B cell (primary cell): ENCODE results near the gene IGSF3. TPM values are rescaled to one million over a fixed set of nuclear protein-coding genes. Genes with fewer than 3 reads are reported as not detected.
"Not testable (repeated sequence)": the region's sequence is repeated elsewhere in the genome, so short reads cannot be mapped to it uniquely, and the experiment has no call there.

Source experiments
- ATAC-seq: fragments of 200-7000 bp; cut with Tn5 transposase; one replicate; pipeline ENCODE4 v1.10.0; 2021; ENCODE audit warnings: low read depth, mild to moderate bottlenecking, moderate number of reproducible peaks, moderate library complexity
- CTCF ChIA-PET: fragments of 350-600 bp; sonication (Branson Sonifier 250); formaldehyde crosslinking; loops from one replicate; lab custom pipeline; 2021; ENCODE audit warnings: antibody characterized with exemption, inconsistent platforms; lab: Charles Lee
- POLR2A ChIA-PET: fragments of 350-600 bp; sonication (Branson Sonifier 250); formaldehyde crosslinking; loops from one replicate; lab custom pipeline; 2021; ENCODE audit warnings: antibody characterized with exemption; lab: Charles Lee
- DNase-seq: peaks from one replicate; pipeline ENCODE4 v3.0.0; 2013
- H2AFZ ChIP-seq: 2 replicates; pipeline ENCODE4 v1.6.1; 2012; ENCODE audit warnings: mild to moderate bottlenecking, low read depth, low read length; ENCODE audit not compliant: insufficient read depth, poor library complexity, severe bottlenecking
- H3K27ac ChIP-seq, 2 donors: 1 replicate in 1 of 2; 2 replicates in 1 of 2; pipeline ENCODE4 v1.5.1; 2012 to 2013; ENCODE audit warnings: low read length in 2 of 2, mild to moderate bottlenecking in 2 of 2, moderate library complexity in 1 of 2
- H3K27me3 ChIP-seq, 4 experiments: fragments of 200-600 bp in 1 of 4; sonication (generic) in 1 of 4; replicated peaks in 1 of 4; 1 replicate in 2 of 4; 2 replicates in 2 of 4; pipeline versions ENCODE4 v1.6.1 to v1.7.0; 2013 to 2016; ENCODE audit warnings: low read length in 3 of 4, mild to moderate bottlenecking in 2 of 4, mixed read lengths in 1 of 4, moderate library complexity in 1 of 4; ENCODE audit not compliant: insufficient read depth in 4 of 4, control insufficient read depth in 3 of 4; ENCODE audit errors: control extremely low read depth in 1 of 4
- H3K36me3 ChIP-seq, 2 experiments: replicated peaks in 1 of 2; 1 replicate in 1 of 2; 2 replicates in 1 of 2; pipeline versions ENCODE4 v1.6.1 to v1.7.1; 2013; ENCODE audit warnings: low read length in 1 of 2; ENCODE audit not compliant: insufficient read depth in 2 of 2, control insufficient read depth in 1 of 2; ENCODE audit errors: control extremely low read depth in 1 of 2, extremely low read depth in 1 of 2
- H3K4me1 ChIP-seq, 2 donors: fragments of 200-600 bp in 1 of 2; sonication (generic) in 1 of 2; 1 replicate in 1 of 2; 2 replicates in 1 of 2; pipeline versions ENCODE4 v1.5.1 to v1.6.1; 2013 to 2017; ENCODE audit warnings: low read length in 2 of 2; ENCODE audit not compliant: control insufficient read depth in 2 of 2, insufficient read depth in 2 of 2
- H3K4me2 ChIP-seq: replicated peaks from 2 replicates; pipeline ENCODE3; 2012; ENCODE audit warnings: mild to moderate bottlenecking, low read depth, low read length; ENCODE audit not compliant: poor library complexity, severe bottlenecking
- H3K4me3 ChIP-seq, 5 experiments: fragments of 200-600 bp in 1 of 5; sonication (generic) in 1 of 5; 1 replicate in 3 of 5; 2 replicates in 2 of 5; pipeline versions ENCODE4 v1.5.1 to v1.7.0; 2011 to 2016; ENCODE audit warnings: low read length in 4 of 5, mild to moderate bottlenecking in 4 of 5, low read depth in 2 of 5, control low read depth in 1 of 5, moderate library complexity in 1 of 5; ENCODE audit not compliant: insufficient read depth in 1 of 5; ENCODE audit errors: control extremely low read depth in 1 of 5, extremely low read depth in 1 of 5
- H3K79me2 ChIP-seq: fragments of 200-600 bp; sonication (generic); one replicate; pipeline ENCODE4 v1.6.0; 2016; ENCODE audit warnings: low read length; ENCODE audit not compliant: control insufficient read depth, insufficient read depth
- H3K9ac ChIP-seq: fragments of 200-600 bp; sonication (generic); 2 replicates; pipeline ENCODE4 v1.6.1; 2017; ENCODE audit warnings: mild to moderate bottlenecking, low read length, moderate library complexity
- H3K9me3 ChIP-seq, 3 donors: one replicate each; pipeline versions ENCODE4 v1.6.1 to v1.7.1; 2013; ENCODE audit warnings: low read length in 2 of 3; ENCODE audit not compliant: control insufficient read depth in 2 of 3, insufficient read depth in 1 of 3; ENCODE audit errors: control extremely low read depth in 1 of 3
- H4K20me1 ChIP-seq: 2 replicates; pipeline ENCODE4 v1.6.0; 2012; ENCODE audit warnings: mild to moderate bottlenecking, low read length; ENCODE audit not compliant: insufficient read depth, control insufficient read depth, poor library complexity, severe bottlenecking
- H3K27ac Mint-ChIP-seq: one replicate; pipeline ENCODE4 v1.8.0; 2021; ENCODE audit warnings: mixed read lengths
- H3K27me3 Mint-ChIP-seq: one replicate; pipeline ENCODE4 v1.8.0; 2021; ENCODE audit warnings: mixed read lengths
- H3K4me1 Mint-ChIP-seq: one replicate; pipeline ENCODE4 v1.8.0; 2021; ENCODE audit warnings: mixed read lengths
- H3K4me3 Mint-ChIP-seq: one replicate; pipeline ENCODE4 v1.8.0; 2021; ENCODE audit warnings: mixed read lengths
- H3K9me3 Mint-ChIP-seq: one replicate; pipeline ENCODE4 v1.8.0; 2022; ENCODE audit warnings: mixed read lengths; ENCODE audit not compliant: insufficient read depth
- WGBS: methylation state at CpG from one replicate; pipeline ENCODE4 v1.1.5; 2013; ENCODE audit warnings: missing lambda C conversion rate; ENCODE audit not compliant: insufficient coverage; 5-methylcytosine and 5-hydroxymethylcytosine counted together
- intact Hi-C: fragments of 100-400 bp; cut with micrococcal nuclease; formaldehyde crosslinking; loops from one replicate; pipeline ENCODE4 v1.10.0; 2022
- polyA plus RNA-seq: library from polyadenylated mRNA; depleted of rRNA; stranded (reverse); fragments of >200 nt; gene quantifications from 2 replicates; pipeline ENCODE4 v1.2.3, GENCODE V29; 2012
- total RNA-seq, 2 donors: library from RNA; stranded (reverse); fragments of 120-200 nt in 1 of 2; gene quantifications; 1 replicate in 1 of 2; 2 replicates in 1 of 2; pipeline versions ENCODE4 v1.2.3 to v1.2.4, GENCODE V29; 2013 to 2022

The IGSF3 gene
- total and polyA plus RNA-seq, 2 donors (not counting 1 experiment from before 2014, with no cell fraction given) = 0.49 TPM; not detected in 1

GRCh38 chr1:116649041-116649440, 18.5 kb downstream of the IGSF3 start:
- H3K27ac Mint-ChIP-seq, H3K27me3 ChIP-seq, H3K36me3 ChIP-seq, H4K20me1 ChIP-seq, H3K27ac ChIP-seq, H3K27me3 Mint-ChIP-seq, DNase-seq, H3K4me2 ChIP-seq, ATAC-seq, CTCF ChIA-PET, H3K4me3 Mint-ChIP-seq, intact Hi-C loops, H3K4me1 ChIP-seq, H3K9me3 ChIP-seq, POLR2A ChIA-PET, H3K9me3 Mint-ChIP-seq, H3K4me1 Mint-ChIP-seq, H3K9ac ChIP-seq, H2AFZ ChIP-seq, H3K4me3 ChIP-seq, H3K79me2 ChIP-seq: not testable (repeated sequence)
- no CpG with 5 or more reads among the region's 5 CpGs for WGBS

GRCh38 chr1:116648325-116648724, 19.2 kb downstream of the IGSF3 start:
- H3K9ac ChIP-seq, intact Hi-C loops, H3K4me1 Mint-ChIP-seq, H3K9me3 Mint-ChIP-seq, POLR2A ChIA-PET, CTCF ChIA-PET, DNase-seq, ATAC-seq, H3K27ac ChIP-seq, H3K27ac Mint-ChIP-seq, H3K9me3 ChIP-seq, H3K79me2 ChIP-seq, H3K4me2 ChIP-seq, H3K27me3 Mint-ChIP-seq, H3K4me3 ChIP-seq, H3K4me3 Mint-ChIP-seq, H3K27me3 ChIP-seq, H3K36me3 ChIP-seq, H2AFZ ChIP-seq, H3K4me1 ChIP-seq, H4K20me1 ChIP-seq: not testable (repeated sequence)
- 94% methylated on average over 7 of the region's 7 CpGs for WGBS

GRCh38 chr1:116647186-116647585, 20.3 kb downstream of the IGSF3 start:
- H3K36me3 ChIP-seq, DNase-seq, H3K4me2 ChIP-seq, H3K9ac ChIP-seq, H3K4me3 Mint-ChIP-seq, H3K4me3 ChIP-seq, POLR2A ChIA-PET, H3K27me3 ChIP-seq, H3K27ac ChIP-seq, CTCF ChIA-PET, H3K4me1 ChIP-seq, H3K27ac Mint-ChIP-seq, H4K20me1 ChIP-seq, intact Hi-C loops, H3K79me2 ChIP-seq, H3K27me3 Mint-ChIP-seq, H3K4me1 Mint-ChIP-seq, H3K9me3 ChIP-seq, H3K9me3 Mint-ChIP-seq, ATAC-seq, H2AFZ ChIP-seq: not testable (repeated sequence)
- WGBS = 93% methylated on average over 7 of the region's 8 CpGs

GRCh38 chr1:116646673-116647170, 20.8 kb downstream of the IGSF3 start:
- H3K79me2 ChIP-seq, H3K9me3 ChIP-seq, H3K4me1 Mint-ChIP-seq, H3K9ac ChIP-seq, H3K4me2 ChIP-seq, H3K27me3 ChIP-seq, DNase-seq, intact Hi-C loops, H3K4me3 ChIP-seq, H3K27me3 Mint-ChIP-seq, H3K4me1 ChIP-seq, H2AFZ ChIP-seq, CTCF ChIA-PET, POLR2A ChIA-PET, ATAC-seq, H3K27ac Mint-ChIP-seq, H4K20me1 ChIP-seq, H3K4me3 Mint-ChIP-seq, H3K36me3 ChIP-seq, H3K9me3 Mint-ChIP-seq, H3K27ac ChIP-seq: not testable (repeated sequence)
- 39% methylated on average over 8 of the region's 9 CpGs for WGBS
